K562 (cell line): Measurements from ENCODE around the gene TSEN34. TPM values are rescaled to one million over a fixed set of nuclear protein-coding genes. Genes with fewer than 3 reads are reported as not detected.
A peak's percentile ranks its signal among the peaks of the same experiment; 100 is the strongest.

Experiments used
- HNRNPLL ChIP-seq: fragments of 200-400 bp; formaldehyde crosslinking; IDR thresholded peaks from 2 replicates; pipeline ENCODE4 v1.6.1; 2017; ENCODE audit warnings: low read length, low read depth, mild to moderate bottlenecking; ENCODE audit not compliant: poor library complexity, severe bottlenecking
- KLF16 ChIP-seq: IDR thresholded peaks from 2 replicates; pipeline ENCODE4 v1.6.1; 2016; ENCODE audit warnings: antibody characterized with exemption
- NRF1 ChIP-seq, 2 experiments: fragments of 450-650 bp; IDR thresholded peaks in 1 of 2; conservative IDR thresholded peaks in 1 of 2; 2 replicates each; pipeline ENCODE4 v1.6.1; 2014; ENCODE audit warnings: mild to moderate bottlenecking in 2 of 2
- RAD21 ChIP-seq, 2 experiments: fragments of 250-450 bp in 1 of 2; fragments of 450-650 bp in 1 of 2; sonication (Bioruptor Pico) in 1 of 2; formaldehyde crosslinking in 1 of 2; IDR thresholded peaks in 1 of 2; conservative IDR thresholded peaks in 1 of 2; 2 replicates each; pipeline versions ENCODE4 v1.4.0 to v1.8.0; 2020 to 2022; ENCODE audit warnings: mild to moderate bottlenecking in 2 of 2, moderate library complexity in 1 of 2
- RCOR1 ChIP-seq, 2 experiments: IDR thresholded peaks; 2 replicates each; pipeline ENCODE4 v1.6.1; 2012; ENCODE audit warnings: low read depth in 2 of 2, low read length in 2 of 2, borderline replicate concordance in 1 of 2, improper control_type of control experiment in 1 of 2
- SIN3A ChIP-seq, 2 experiments: fragments of 150-350 bp in 1 of 2; IDR thresholded peaks; 2 replicates each; pipeline ENCODE4 v1.6.1; 2011 to 2016; ENCODE audit warnings: borderline replicate concordance in 2 of 2, low read depth in 2 of 2, low read length in 2 of 2, mild to moderate bottlenecking in 2 of 2, moderate library complexity in 2 of 2; ENCODE audit not compliant: control insufficient read depth in 1 of 2
- polyA plus RNA-seq, 8 experiments: library from polyadenylated mRNA; depleted of rRNA in 4 of 8; stranded (reverse) in 5 of 8; unstranded in 3 of 8; fragments of >200 nt; fragmentation: Nextera tagmentation in 2 of 8; fragmentation: Illumina TruSeq in 1 of 8; extraction: Ambion mirVana in 2 of 8; extraction: Trizol in 1 of 8; gene quantifications; 2 replicates each; pipeline versions ENCODE4 v1.2.1 to v1.2.3, GENCODE V29; 2011 to 2014; ENCODE audit warnings: inconsistent platforms in 1 of 8, missing spikeins in 1 of 8
- total RNA-seq, 7 experiments: library from RNA; depleted of rRNA in 6 of 7; stranded (reverse); fragments of >200 nt in 6 of 7; fragmentation: Illumina TruSeq in 2 of 7; extraction: Trizol in 2 of 7; gene quantifications; 2 replicates each; pipeline versions ENCODE4 v1.2.1 to v1.2.3, GENCODE V29; 2011 to 2021; ENCODE audit warnings: low replicate concordance in 1 of 7
- TF ChIP-seq, protein P1 (sequence below), 2 experiments: fragments of 450-650 bp; formaldehyde crosslinking in 1 of 2; IDR thresholded peaks; 2 replicates each; pipeline versions ENCODE4 v1.4.0 to v1.6.1; 2014 to 2020; ENCODE audit warnings: mild to moderate bottlenecking in 2 of 2, borderline replicate concordance in 1 of 2, low read depth in 1 of 2
- TF ChIP-seq, protein P2 (sequence below), 2 experiments: IDR thresholded peaks in 1 of 2; conservative IDR thresholded peaks in 1 of 2; 2 replicates each; pipeline ENCODE4 v1.6.1; 2016; ENCODE audit warnings: low read depth in 2 of 2, mild to moderate bottlenecking in 1 of 2, missing compliant biosample characterization in 1 of 2, missing genetic modification characterization in 1 of 2, moderate library complexity in 1 of 2

Gene TSEN34
- total and polyA plus RNA-seq, 9 of the 15 experiments (the other 6 are each of a cell fraction or from before 2014, with no cell fraction given), result 3.1 to 57.6 (median 29.5) TPM

DNA sequence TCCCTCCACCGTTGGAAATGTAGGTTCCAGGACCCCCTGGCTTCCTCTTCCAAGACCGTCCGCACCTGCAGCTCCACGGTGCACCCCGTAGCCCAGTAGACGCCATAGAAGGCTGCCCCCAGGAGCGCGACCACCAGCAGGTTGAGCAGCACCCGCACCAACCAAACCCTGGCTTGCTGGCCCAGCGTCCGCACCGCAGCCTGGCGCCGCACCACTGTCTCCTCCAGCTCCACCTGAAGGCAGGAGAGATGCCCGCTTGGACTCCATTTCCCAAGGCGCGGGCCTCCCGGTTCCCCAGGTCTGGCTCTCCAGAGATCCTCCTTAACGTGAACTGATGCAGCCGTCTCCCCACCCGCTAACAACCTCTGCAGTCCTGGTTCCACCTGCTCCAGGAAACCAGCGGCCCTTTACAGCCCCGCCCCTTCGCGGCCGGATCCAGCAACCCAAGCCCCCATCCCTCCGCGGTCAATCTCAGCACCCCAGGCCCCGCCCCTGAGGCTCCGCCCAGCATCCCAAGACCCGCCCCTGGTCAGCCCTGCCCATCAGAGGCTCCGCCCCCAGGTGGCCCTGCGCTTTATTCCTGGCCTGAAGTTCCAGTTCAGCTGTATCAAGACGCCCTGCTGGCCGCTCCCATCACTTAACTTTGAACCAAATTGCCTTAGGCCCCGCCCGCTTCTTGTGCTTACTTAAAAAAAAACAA, 26.6 kb upstream of the TSEN34 start (continued):
- TF ChIP-seq, protein P1, sequence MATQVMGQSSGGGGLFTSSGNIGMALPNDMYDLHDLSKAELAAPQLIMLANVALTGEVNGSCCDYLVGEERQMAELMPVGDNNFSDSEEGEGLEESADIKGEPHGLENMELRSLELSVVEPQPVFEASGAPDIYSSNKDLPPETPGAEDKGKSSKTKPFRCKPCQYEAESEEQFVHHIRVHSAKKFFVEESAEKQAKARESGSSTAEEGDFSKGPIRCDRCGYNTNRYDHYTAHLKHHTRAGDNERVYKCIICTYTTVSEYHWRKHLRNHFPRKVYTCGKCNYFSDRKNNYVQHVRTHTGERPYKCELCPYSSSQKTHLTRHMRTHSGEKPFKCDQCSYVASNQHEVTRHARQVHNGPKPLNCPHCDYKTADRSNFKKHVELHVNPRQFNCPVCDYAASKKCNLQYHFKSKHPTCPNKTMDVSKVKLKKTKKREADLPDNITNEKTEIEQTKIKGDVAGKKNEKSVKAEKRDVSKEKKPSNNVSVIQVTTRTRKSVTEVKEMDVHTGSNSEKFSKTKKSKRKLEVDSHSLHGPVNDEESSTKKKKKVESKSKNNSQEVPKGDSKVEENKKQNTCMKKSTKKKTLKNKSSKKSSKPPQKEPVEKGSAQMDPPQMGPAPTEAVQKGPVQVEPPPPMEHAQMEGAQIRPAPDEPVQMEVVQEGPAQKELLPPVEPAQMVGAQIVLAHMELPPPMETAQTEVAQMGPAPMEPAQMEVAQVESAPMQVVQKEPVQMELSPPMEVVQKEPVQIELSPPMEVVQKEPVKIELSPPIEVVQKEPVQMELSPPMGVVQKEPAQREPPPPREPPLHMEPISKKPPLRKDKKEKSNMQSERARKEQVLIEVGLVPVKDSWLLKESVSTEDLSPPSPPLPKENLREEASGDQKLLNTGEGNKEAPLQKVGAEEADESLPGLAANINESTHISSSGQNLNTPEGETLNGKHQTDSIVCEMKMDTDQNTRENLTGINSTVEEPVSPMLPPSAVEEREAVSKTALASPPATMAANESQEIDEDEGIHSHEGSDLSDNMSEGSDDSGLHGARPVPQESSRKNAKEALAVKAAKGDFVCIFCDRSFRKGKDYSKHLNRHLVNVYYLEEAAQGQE (IDR thresholded peaks at IDR 0.05; ENCODE audit: borderline replicate concordance), result peak; percentile 69
- TF ChIP-seq, protein P1 (CRISPR knock-in tag; IDR thresholded peaks at IDR 0.05; ENCODE audit: low read depth), result no peak
- 0 out of 2 replicates have a peak, but pooled peaks have one; percentile 7 for TF ChIP-seq KLF16
- peak; percentile 15 for TF ChIP-seq HNRNPLL
- TF ChIP-seq SIN3A (IDR thresholded peaks at IDR 0.05; ENCODE audit: borderline replicate concordance in 2 of 2, control insufficient read depth in 1 of 2, low read depth in 2 of 2, low read length in 2 of 2), result 0 out of 4 replicates have a peak, but pooled peaks of 1 of the 2 experiments have one; percentile 31
- TF ChIP-seq RCOR1 (IDR thresholded peaks at IDR 0.05; ENCODE audit: borderline replicate concordance in 1 of 2, low read depth in 2 of 2, low read length in 2 of 2), result peak in 1 of 2 experiments; percentile 69; a peak in 2 of 4 replicates
- TF ChIP-seq, protein P2, sequence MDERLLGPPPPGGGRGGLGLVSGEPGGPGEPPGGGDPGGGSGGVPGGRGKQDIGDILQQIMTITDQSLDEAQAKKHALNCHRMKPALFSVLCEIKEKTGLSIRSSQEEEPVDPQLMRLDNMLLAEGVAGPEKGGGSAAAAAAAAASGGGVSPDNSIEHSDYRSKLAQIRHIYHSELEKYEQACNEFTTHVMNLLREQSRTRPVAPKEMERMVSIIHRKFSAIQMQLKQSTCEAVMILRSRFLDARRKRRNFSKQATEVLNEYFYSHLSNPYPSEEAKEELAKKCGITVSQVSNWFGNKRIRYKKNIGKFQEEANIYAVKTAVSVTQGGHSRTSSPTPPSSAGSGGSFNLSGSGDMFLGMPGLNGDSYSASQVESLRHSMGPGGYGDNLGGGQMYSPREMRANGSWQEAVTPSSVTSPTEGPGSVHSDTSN (CRISPR knock-in tag; IDR thresholded peaks at IDR 0.05; ENCODE audit: low read depth), result peak; percentile 42; the same call in 1 of the 2 replicates
- TF ChIP-seq, protein P2 (tag; conservative IDR thresholded peaks at IDR 0.05; ENCODE audit: low read depth), result no peak; the same call in 1 of the 2 replicates
- peak; percentile 51 to 61 for TF ChIP-seq NRF1 (conservative IDR thresholded peaks at IDR 0.05 in 1 of 2, IDR thresholded peaks at IDR 0.05 in 1 of 2)
- no peak for TF ChIP-seq RAD21 (CRISPR knock-in tag; conservative IDR thresholded peaks at IDR 0.05 in 1 of 2, IDR thresholded peaks at IDR 0.05 in 1 of 2)
- TF ChIP-seq, all 486 proteins: peak for 13
